ENCODE results near the gene COMMD2.

Gene COMMD2

DNA sequence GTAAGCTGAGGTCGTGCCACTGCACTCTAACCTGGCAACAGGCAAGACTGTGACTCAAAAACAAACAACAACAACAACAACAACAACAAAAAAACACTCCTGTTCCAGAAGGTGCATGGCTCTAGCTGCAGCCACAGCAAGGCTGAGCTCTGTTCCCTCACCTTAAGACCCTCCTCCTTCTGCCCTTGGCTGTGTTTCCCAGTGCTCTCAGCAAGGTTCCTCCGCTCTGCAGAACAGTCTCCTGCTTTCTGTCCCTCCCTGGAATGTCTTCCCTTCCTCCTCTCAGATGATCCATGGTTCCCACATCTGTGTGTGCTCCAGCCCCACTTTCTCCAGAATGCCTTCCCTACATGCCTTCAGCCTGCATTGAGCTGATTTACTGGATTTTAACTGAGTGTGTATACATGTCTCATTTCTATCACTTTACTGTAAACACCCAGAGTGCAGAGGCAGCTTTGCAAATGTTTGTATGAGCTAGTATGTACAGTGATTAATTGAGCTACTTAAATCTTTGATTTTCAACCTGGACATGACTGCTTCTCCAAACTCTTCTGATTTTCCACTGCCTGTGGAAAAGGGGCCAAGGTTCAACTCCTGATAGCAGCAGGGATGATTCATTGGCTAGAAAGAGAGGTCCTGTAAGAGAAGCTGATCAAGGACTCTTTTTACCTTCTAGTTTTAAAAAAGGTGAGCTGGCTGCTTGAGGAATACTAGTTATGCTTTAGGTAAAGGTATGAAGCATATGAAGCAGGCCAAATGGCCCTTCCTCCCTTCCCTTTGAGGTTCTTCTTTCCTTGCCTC, 25.3 kb upstream of the COMMD2 start:
- Histone ChIP-seq H3K27me3 (ENCODE audit: insufficient read depth, low read depth) (no peaks in the 10 kb centered on the region), H3K9ac (no peak overlapping the region), H3K4me2 (no peak overlapping the region), H3K27ac (no peak overlapping the region), H2AFZ (ENCODE audit: low read depth) (no peak overlapping the region), H3K79me2 (ENCODE audit: insufficient read depth, low read depth) (no peaks in the 10 kb centered on the region), H3K36me3 (ENCODE audit: insufficient read depth) (no peaks in the 10 kb centered on the region), H3K4me3 (IDR thresholded peaks at IDR 0.05; ENCODE audit: insufficient read depth, low read depth, low read length) (no peak overlapping the region), H3K4me1 (ENCODE audit: low read depth, poor library complexity, severe bottlenecking) (no peaks in the 10 kb centered on the region), H4K20me1 (ENCODE audit: insufficient read depth) (no peaks in the 10 kb centered on the region)
- TF ChIP-seq, protein P1, sequence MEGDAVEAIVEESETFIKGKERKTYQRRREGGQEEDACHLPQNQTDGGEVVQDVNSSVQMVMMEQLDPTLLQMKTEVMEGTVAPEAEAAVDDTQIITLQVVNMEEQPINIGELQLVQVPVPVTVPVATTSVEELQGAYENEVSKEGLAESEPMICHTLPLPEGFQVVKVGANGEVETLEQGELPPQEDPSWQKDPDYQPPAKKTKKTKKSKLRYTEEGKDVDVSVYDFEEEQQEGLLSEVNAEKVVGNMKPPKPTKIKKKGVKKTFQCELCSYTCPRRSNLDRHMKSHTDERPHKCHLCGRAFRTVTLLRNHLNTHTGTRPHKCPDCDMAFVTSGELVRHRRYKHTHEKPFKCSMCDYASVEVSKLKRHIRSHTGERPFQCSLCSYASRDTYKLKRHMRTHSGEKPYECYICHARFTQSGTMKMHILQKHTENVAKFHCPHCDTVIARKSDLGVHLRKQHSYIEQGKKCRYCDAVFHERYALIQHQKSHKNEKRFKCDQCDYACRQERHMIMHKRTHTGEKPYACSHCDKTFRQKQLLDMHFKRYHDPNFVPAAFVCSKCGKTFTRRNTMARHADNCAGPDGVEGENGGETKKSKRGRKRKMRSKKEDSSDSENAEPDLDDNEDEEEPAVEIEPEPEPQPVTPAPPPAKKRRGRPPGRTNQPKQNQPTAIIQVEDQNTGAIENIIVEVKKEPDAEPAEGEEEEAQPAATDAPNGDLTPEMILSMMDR (conservative IDR thresholded peaks at IDR 0.05; ENCODE audit: low read depth, low read length) = no peak

DNA sequence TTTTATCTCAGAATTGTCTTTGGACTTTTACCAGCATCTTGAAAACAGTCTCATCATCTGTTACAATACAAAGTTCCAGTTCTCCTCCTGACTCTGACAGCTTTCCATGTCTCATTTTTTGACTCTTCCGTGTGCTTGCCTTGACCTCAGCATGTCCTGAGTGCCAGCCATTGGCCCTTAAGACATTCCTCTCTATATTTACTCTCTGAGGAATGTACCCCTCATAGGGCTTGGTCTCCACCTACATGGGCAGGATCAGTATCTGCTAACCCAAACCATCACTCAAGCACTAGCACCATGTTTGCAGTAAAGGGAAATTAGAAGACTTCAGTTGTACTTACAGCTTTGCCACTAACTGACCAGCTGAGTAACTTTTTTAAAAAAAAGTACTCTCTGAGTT, 23.9 kb upstream of the COMMD2 start:
- H4K20me1 ChIP-seq (ENCODE audit: insufficient read depth) = no peaks in the 10 kb centered on the region
- H3K9ac ChIP-seq = no peak overlapping the region
- TF ChIP-seq, protein P1 (conservative IDR thresholded peaks at IDR 0.05; ENCODE audit: low read depth, low read length) = no peak
- H3K27me3 ChIP-seq (ENCODE audit: insufficient read depth, low read depth) = no peaks in the 10 kb centered on the region
- H3K4me3 ChIP-seq (IDR thresholded peaks at IDR 0.05; ENCODE audit: insufficient read depth, low read depth, low read length) = no peak overlapping the region
- H3K79me2 ChIP-seq (ENCODE audit: insufficient read depth, low read depth) = no peaks in the 10 kb centered on the region
- no peaks in the 10 kb centered on the region for H3K4me1 ChIP-seq (ENCODE audit: low read depth, poor library complexity, severe bottlenecking)
- no peak overlapping the region for H3K4me2 ChIP-seq
- H3K36me3 ChIP-seq (ENCODE audit: insufficient read depth) = no peaks in the 10 kb centered on the region
- H3K27ac ChIP-seq = no peak overlapping the region
- no peak overlapping the region for H2AFZ ChIP-seq (ENCODE audit: low read depth)

DNA sequence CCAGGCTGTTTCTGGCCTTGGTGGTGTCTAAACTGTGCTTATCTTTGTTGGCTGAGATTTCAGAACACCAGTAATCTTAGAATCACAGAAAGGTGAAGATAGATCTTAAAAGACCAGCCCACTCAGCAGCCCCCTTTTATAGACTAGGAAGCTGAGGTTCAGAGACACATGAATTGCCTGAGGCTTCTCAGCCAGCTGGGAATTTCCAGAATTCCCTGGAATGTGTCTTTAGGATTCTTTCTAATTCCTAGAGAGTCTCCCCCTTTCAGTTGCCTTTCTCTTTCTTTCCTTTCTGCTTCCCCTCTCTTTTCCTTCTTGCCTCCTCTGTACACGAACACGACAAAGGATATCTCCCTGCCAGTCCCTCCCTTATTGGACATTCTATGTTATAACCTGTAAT, 20.6 kb upstream of the COMMD2 start:
- TF ChIP-seq, protein P1 (conservative IDR thresholded peaks at IDR 0.05; ENCODE audit: low read depth, low read length) = no peak
- Histone ChIP-seq H3K4me2 (no peak overlapping the region), H3K27me3 (ENCODE audit: insufficient read depth, low read depth) (no peaks in the 10 kb centered on the region), H3K4me1 (ENCODE audit: low read depth, poor library complexity, severe bottlenecking) (no peaks in the 10 kb centered on the region), H3K27ac (no peak overlapping the region), H3K9ac (no peak overlapping the region), H3K79me2 (ENCODE audit: insufficient read depth, low read depth) (no peaks in the 10 kb centered on the region), H3K36me3 (ENCODE audit: insufficient read depth) (no peaks in the 10 kb centered on the region), H3K4me3 (IDR thresholded peaks at IDR 0.05; ENCODE audit: insufficient read depth, low read depth, low read length) (no peak overlapping the region), H4K20me1 (ENCODE audit: insufficient read depth) (no peaks in the 10 kb centered on the region), H2AFZ (ENCODE audit: low read depth) (no peak overlapping the region)

DNA sequence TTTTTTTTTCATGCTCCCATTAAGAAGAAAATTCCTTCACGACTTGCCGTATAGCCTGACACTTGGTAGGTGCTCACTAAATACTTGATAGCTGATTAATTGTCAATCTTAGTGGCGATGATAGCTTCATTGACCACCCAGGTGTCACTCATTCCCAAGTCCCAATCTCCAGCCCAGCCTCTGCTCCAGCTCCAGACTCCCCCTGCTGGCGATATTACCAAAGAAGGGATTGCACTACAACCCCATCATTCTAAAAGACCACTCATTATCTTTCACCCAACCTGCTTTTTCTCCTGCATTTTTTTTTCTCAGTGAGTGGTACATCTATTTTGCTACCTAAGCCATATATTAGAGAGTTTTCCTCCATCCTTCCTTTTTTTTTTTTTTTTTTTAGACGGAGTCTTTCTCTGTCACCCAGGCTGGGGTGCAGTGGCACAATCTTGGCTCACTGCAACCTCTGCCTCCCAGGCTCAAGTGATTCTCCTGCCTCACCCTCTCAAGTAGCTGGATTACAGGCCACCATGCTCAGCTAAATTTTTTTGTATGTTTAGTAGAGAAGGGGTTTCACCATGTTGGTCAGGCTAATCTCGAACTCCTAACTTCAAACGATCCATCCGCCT, 19.5 kb upstream of the COMMD2 start:
- Histone ChIP-seq H2AFZ (ENCODE audit: low read depth) (no peak overlapping the region), H3K4me2 (no peak overlapping the region), H3K4me1 (ENCODE audit: low read depth, poor library complexity, severe bottlenecking) (no peaks in the 10 kb centered on the region), H3K4me3 (IDR thresholded peaks at IDR 0.05; ENCODE audit: insufficient read depth, low read depth, low read length) (no peak overlapping the region), H3K27me3 (ENCODE audit: insufficient read depth, low read depth) (no peaks in the 10 kb centered on the region), H3K9ac (no peak overlapping the region), H3K27ac (no peak overlapping the region), H3K36me3 (ENCODE audit: insufficient read depth) (no peaks in the 10 kb centered on the region), H4K20me1 (ENCODE audit: insufficient read depth) (no peaks in the 10 kb centered on the region), H3K79me2 (ENCODE audit: insufficient read depth, low read depth) (no peaks in the 10 kb centered on the region)
- TF ChIP-seq, protein P1 (conservative IDR thresholded peaks at IDR 0.05; ENCODE audit: low read depth, low read length) = peak; percentile 94

All from KMS-11 (cell line).